GM18909 (cell line): Measurements from ENCODE around the gene TOP2A.

Source experiments
- ATAC-seq: cut with Tn5 transposase; IDR thresholded peaks from one replicate; pipeline ENCODE4 v1.9.1; 2021; ENCODE audit warnings: mild to moderate bottlenecking; ENCODE audit not compliant: unreplicated experiment, poor library complexity

TOP2A gene

GRCh38 chr17:40361063-40361924, 56.4 kb downstream of the TOP2A start:
- ATAC-seq: no peak

DNA sequence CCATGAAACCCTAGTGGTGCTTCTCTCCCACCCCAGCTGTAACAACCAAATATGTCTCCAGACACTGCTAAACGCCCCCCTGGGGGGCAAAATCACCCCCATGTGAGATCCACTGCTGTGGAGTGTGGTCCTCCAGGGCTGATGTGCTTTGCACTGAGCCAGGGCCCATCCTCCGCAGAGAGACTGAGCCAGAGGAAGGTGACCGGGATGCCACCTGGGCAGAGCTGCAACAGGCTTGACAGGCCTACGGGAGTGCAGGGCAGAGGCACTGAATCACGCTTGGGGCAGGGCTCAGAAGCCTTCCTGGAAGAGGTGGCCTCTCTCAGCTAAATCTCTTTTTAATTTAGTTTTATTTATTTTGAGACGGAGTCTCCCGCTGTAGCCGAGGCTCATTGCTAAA, 57.6 kb downstream of the TOP2A start:
- no peak for ATAC-seq

GRCh38 chr17:40358323-40359038, 59.2 kb downstream of the TOP2A start:
- ATAC-seq: no peak

DNA sequence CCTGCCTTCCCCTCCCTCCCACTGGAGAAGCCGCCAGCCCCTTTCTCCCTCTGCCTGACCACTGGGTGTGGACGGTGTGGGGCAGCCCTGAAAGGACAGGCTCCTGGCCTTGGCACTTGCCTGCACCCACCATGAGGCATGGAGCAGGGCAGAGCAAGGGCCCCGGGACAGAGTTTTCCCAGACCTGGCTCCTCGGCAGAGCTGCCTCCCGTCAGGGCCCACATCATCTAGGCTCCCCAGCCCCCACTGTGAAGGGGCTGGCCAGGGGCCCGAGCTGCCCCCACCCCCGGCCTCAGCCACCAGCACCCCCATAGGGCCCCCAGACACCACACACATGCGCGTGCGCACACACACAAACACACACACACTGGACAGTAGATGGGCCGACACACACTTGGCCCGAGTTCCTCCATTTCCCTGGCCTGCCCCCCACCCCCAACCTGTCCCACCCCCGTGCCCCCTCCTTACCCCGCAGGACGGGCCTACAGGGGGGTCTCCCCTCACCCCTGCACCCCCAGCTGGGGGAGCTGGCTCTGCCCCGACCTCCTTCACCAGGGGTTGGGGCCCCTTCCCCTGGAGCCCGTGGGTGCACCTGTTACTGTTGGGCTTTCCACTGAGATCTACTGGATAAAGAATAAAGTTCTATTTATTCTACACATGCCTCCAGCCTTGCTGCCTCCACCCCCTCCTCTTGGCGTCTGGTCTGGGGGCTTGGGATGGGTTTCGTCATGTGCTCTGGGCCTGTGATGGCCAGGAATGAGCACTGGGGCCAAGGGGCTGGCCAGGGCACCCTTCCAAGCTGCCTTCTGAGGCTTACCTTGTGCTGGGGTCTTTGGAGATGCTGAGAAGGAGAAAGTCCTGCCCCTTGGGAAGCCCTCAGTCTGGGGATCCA, 60.5 kb downstream of the TOP2A start:
- ATAC-seq: no peak

DNA sequence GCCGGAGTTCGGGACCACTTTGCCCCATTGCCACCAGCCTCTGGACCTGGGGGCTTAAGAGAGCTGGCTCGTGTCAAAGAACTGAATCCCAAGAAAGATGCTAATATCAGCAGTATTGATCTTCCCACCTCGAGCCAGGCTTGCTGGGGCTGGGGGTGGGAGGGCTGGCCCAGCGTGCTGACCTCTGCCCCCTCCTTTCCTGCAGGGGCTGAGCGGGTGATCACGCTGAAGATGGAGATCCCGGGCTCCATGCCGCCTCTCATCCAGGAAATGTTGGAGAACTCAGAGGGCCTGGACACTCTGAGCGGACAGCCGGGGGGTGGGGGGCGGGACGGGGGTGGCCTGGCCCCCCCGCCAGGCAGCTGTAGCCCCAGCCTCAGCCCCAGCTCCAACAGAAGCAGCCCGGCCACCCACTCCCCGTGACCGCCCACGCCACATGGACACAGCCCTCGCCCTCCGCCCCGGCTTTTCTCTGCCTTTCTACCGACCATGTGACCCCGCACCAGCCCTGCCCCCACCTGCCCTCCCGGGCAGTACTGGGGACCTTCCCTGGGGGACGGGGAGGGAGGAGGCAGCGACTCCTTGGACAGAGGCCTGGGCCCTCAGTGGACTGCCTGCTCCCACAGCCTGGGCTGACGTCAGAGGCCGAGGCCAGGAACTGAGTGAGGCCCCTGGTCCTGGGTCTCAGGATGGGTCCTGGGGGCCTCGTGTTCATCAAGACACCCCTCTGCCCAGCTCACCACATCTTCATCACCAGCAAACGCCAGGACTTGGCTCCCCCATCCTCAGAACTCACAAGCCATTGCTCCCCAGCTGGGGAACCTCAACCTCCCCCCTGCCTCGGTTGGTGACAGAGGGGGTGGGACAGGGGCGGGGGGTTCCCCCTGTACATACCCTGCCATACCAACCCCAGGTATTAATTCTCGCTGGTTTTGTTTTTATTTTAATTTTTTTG, 61.6 kb downstream of the TOP2A start:
- no peak for ATAC-seq

GRCh38 chr17:40355123-40355803, 62.4 kb downstream of the TOP2A start:
- ATAC-seq: no peak

GRCh38 chr17:40354221-40355122, 63.2 kb downstream of the TOP2A start:
- no peak for ATAC-seq

GRCh38 chr17:40352779-40353394, 64.8 kb downstream of the TOP2A start:
- no peak for ATAC-seq

- no peak for ATAC-seq
Observed at GRCh38 chr17:40352237-40352778, 65.4 kb downstream of the TOP2A start.

DNA sequence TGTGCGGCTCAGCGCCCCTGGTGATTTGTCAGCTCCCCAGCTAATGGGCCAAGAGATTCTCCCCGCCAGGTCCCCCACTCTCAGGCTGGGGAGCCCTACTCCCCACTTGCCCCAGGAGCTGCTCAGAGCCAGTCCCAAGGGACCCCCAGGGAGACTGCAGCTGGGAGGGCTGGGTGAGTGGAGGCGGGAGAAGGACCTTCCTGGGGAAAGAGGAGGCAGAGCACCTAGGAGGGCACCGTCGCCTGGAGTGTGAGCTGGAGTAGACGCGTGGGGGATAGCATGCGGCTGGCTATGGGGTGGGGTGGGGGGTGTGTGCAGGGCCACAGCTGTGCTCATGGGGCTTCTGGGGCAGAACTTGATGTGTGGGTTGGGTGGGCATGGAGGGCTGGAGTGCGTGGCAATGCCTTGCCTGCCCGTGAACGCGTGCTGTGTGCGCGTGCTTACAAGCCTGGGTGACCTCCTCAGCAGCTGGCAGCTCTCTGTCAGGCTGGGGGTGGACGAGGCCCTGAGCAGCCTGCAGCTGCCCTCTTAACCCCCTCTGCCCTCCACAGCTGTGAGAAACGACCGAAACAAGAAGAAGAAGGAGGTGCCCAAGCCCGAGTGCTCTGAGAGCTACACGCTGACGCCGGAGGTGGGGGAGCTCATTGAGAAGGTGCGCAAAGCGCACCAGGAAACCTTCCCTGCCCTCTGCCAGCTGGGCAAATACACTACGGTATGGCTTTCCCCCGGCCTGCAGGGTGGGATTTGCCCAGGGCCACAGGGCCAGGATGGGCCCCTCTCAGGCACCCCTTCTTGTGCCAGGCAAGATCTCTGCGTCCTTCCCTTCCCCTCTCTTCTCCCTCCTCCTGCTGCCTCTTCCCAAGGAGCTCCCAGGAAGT, 66.1 kb downstream of the TOP2A start:
- ATAC-seq: no peak

- ATAC-seq: no peak
Observed at GRCh38 chr17:40350689-40351358, 66.9 kb downstream of the TOP2A start.

DNA sequence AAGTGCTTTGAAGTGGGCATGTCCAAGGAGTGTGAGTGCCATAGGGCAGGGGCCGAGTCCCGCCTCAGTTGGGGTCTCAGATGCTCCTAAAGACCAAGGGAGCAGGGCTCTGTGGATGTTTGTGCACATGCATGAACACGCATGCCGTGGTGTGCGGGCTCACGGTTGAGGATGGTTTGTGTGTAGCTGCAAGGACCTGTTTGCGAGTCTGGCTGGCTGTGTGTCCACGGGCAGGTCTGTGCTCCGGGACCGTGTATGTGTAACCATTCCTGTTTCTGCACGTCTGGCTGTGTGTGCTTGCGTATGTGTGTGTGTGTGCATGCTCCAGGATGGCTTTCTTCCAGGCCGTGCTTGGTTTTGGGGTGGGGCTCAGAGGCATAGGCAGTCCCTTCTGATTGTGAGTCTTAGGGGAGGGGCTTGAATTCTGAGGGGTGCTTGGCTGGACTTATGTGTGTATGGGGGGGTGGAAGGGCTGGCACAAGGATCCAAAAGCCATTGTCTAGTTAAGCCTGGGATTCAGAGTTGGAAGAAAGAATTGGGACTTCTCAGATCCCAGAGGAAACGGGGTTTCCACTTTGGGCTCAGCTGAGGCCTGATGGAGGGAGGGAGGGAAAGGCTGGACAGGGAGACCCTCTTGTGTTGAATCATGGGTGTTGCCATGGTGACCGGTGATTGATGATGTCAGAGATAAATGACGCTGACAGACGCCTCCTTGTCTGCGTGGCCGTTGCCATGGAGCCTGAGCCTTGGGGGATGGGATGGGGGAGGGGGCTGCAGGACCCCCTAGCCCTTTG, 67.6 kb downstream of the TOP2A start:
- no peak for ATAC-seq

GRCh38 chr17:40349477-40349894, 68.2 kb downstream of the TOP2A start:
- no peak for ATAC-seq

- ATAC-seq: no peak
Observed at GRCh38 chr17:40348562-40349476, 68.9 kb downstream of the TOP2A start.
